ENCODE data around the gene PEX16.
"Not testable (repeated sequence)": the region's sequence is repeated elsewhere in the genome, so short reads cannot be mapped to it uniquely, and the experiment has no call there.

PEX16 gene

DNA sequence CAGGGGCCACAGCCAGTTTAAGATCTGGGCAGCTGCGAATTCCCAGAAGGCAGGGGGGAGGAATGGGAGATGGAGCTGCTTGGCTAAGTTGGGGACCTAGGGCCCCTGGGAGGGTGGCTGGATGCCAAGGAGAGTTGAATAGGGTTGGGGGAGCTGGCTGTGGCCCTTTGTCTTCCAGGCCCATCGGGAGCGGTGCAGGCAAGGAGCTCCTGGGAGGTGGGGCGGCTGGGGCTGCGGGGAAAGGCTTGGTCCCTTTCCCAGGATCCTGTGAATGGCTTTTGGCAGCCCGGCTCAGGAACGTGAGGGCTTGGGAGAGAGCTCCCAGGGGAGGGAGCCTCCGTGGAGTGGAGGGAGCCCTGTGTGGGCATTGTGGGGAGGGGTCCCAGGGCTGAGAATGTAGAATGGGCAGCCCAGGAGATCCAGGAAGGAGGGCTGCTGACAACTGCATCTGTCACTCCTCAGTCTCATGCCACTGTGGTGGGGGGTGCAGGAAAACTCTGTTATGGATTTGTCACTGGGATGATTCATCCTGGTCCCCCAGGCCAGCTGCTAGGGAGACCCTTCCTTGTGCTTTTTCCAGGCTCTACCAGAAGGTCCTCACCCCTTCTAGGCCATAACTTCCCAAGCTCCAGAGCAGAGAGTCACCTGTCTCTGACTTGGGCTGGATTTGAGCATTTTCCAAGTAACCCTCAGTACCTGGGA is 16.6 kb downstream of the PEX16 start:
- H3K9me3 Mint-ChIP-seq (ENCODE audit: low read depth): no peaks in the 10 kb centered on the region
- peaks cover 6% of the 10 kb centered on the region for H3K27me3 Mint-ChIP-seq
- peak overlapping the region; percentile 73 for H3K4me3 Mint-ChIP-seq
- peaks cover 5% of the 10 kb centered on the region for H3K4me1 Mint-ChIP-seq (ENCODE audit: low read depth)
- H3K36me3 Mint-ChIP-seq: no peaks in the 10 kb centered on the region
- H3K27ac Mint-ChIP-seq: no peak overlapping the region

DNA sequence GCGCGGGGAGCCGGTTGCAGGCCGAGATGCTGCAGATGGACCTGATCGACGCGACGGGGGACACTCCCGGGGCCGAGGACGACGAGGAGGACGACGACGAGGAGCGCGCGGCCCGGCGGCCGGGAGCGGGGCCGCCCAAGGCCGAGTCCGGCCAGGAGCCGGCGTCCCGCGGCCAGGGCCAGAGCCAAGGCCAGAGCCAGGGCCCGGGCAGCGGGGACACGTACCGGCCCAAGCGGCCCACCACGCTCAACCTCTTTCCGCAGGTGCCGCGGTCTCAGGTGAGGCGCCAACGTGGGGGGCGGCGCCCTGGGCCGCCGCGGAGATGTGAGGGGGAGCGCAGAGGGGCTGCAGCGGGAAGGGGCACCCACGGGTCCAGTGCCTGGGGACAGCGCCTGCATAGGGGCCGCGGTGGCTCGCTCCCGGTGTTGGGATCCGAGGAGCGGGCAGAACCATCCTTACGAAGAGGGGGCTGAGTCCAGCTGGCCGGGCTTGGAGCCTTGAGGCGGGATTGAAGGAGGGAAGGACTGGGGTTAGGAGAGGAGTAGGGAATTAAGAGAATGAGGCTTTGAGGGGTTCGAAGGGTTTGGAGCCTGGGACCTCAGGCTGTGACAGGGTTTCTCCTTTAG is 17.4 kb downstream of the PEX16 start:
- not testable (repeated sequence) for H3K27me3 Mint-ChIP-seq; H3K9me3 Mint-ChIP-seq (ENCODE audit: low read depth); H3K4me1 Mint-ChIP-seq (ENCODE audit: low read depth); H3K36me3 Mint-ChIP-seq; H3K27ac Mint-ChIP-seq
- peak overlapping the region; percentile 73 for H3K4me3 Mint-ChIP-seq

DNA sequence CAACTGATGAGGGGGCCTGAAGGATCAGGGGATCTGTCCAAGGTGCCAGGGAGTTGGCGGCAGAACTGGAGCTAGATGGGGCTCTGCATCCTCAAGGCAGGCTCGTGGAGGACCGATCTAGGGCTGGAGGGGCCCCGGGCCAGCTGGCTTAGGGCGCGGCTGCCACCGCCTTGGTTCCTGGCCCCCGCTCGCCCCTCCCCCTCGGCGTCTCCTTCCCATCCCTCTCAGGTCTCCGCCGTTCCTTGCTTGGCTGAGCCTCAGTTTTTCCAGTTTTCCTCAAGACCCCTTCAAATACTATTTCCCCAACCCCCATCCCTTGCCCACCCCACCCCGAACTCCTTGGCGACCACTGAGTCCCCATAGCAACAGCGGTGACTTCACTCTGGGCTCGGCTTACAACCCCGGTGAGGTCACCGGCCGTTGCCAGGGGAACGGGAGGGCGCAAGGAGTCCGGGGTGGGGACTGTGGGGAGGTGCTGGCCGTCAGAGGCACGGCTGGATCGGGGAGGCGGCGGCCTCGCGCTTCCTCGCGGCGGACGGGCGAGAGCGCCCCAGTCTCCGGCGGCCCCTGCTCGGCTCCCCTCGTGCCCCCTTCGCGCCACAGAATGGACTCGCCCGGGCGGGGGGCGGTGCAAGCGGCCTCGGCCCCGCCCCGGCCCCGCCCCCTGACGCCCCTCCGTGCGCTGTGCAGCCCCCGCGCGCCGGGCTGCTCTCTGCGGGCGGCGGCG is 18.1 kb downstream of the PEX16 start:
- Mint-ChIP-seq H3K4me1 (ENCODE audit: low read depth) (peaks cover 2% of the 10 kb centered on the region), H3K27me3 (peaks cover 15% of the 10 kb centered on the region), H3K9me3 (ENCODE audit: low read depth) (no peaks in the 10 kb centered on the region), H3K4me3 (peak overlapping the region; percentile 65), H3K36me3 (no peaks in the 10 kb centered on the region), H3K27ac (no peak overlapping the region)

DNA sequence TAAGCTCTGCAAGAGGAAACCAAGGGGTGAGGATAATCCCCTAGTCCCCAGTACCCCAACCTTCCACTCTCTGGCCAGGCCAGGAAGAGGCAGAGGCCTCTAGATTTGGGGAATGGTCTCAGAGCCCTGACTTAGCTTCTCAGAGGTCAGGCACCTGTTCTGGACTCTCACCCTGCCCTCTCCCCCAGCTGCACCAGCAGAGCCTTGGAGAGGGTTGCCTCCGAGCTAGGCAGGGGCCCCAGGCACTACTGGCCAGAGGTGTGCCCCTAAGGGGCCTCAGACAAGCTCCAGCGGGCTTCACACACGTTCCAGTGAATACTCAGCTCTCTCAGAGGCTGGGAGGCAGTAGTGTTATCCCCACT is 18.6 kb downstream of the PEX16 start:
- peaks cover 2% of the 10 kb centered on the region for H3K4me1 Mint-ChIP-seq (ENCODE audit: low read depth)
- peaks cover 16% of the 10 kb centered on the region for H3K27me3 Mint-ChIP-seq
- no peak overlapping the region for H3K27ac Mint-ChIP-seq

DNA sequence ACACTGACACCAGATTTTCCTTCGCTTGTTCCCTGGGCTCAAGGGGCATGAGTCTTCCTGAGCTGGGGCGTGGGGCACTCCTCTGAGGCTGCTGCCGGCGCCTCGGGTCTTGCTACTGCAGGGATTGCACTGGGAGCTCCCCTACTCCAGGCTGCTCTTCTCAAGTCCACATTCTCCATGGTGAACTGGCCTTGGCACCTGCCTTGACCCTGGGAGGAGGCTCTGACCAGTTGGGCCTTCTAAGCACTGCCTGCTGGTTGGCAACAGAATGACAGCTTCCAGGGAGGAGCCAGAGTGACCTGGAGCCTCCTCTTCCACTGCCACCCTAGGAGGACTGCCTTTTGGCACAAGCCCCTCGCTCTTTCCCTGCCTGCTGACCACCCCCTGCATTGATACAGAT is 20.1 kb downstream of the PEX16 start:
- peaks cover 16% of the 10 kb centered on the region for H3K27me3 Mint-ChIP-seq
- no peak overlapping the region for H3K27ac Mint-ChIP-seq
- H3K9me3 Mint-ChIP-seq (ENCODE audit: low read depth): no peaks in the 10 kb centered on the region
- peaks cover 2% of the 10 kb centered on the region for H3K4me1 Mint-ChIP-seq (ENCODE audit: low read depth)
- H3K36me3 Mint-ChIP-seq: no peaks in the 10 kb centered on the region
- H3K4me3 Mint-ChIP-seq: no peak overlapping the region

More for the DNA sequence above, 18.6 kb downstream of the PEX16 start:
- peak overlapping the region; percentile 65 for H3K4me3 Mint-ChIP-seq
- no peaks in the 10 kb centered on the region for H3K36me3 Mint-ChIP-seq
- no peaks in the 10 kb centered on the region for H3K9me3 Mint-ChIP-seq (ENCODE audit: low read depth)

DNA sequence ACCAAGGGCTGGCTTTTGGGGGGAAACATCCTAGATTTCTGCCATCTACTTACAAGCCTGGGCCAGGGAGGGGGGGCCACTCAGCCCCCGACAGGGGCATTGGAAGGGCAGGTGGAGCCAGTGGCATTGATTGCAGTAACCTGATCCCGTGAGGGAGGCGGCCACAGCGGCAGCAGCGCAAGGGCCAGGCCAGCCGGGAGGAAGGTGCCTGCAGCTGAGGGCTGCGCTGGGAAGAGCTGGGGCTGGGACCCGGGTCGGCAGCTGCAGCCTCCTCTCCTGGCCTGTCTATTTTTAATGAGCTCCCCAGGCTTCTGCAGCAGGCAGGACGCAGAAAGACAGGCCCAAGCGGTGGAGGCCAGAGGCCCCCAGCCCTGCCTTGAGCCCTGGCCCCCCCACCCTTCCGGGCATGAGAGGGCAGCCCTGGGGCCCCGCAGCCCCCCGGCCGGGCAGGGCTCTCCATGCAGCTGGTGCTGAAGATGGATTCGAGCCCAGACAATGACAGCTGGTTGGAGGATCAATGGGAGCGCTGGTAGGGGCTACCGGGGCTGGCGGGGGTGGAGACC is 21.2 kb downstream of the PEX16 start:
- Mint-ChIP-seq H3K36me3 (no peaks in the 10 kb centered on the region), H3K27me3 (peaks cover 16% of the 10 kb centered on the region), H3K4me1 (ENCODE audit: low read depth) (peaks cover 2% of the 10 kb centered on the region), H3K4me3 (no peak overlapping the region), H3K9me3 (ENCODE audit: low read depth) (no peaks in the 10 kb centered on the region), H3K27ac (no peak overlapping the region)

DNA sequence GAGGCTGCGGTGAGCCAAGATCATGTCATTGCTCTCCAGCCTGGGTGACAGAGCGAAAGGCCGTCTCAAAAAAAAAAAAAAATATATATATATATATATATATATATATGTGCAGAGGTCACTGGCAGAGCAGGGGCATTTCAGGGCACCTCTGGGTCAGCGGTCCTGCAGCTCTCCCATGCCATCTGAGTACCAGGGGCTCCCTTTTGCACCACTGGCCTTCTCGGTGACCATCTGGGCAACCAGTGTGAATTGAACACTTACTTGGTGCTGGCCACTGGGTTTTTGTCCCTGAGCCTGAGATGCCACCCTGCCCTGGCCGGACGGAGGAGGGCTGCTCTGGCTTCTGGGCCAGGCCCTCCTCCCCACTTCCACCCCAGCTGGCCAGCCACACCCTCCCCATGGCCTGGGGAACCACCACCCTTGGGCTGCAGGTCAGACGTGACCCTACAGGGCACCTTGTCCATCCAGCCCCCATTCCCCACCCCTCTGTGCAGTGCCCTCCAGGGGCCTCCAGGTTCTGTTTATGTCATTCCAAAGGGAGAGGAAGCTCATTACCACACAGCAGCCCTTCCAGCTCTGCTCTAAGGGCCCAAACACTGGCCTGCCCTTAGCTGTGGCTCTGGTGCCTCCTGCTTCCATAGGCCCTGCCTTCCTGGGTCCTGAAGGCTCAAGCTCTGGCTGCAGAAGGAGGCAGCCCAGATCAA is 22.0 kb downstream of the PEX16 start:
- H3K4me1 Mint-ChIP-seq (ENCODE audit: low read depth): peaks cover 2% of the 10 kb centered on the region
- H3K9me3 Mint-ChIP-seq (ENCODE audit: low read depth): no peaks in the 10 kb centered on the region
- no peak overlapping the region for H3K27ac Mint-ChIP-seq
- no peak overlapping the region for H3K4me3 Mint-ChIP-seq
- H3K27me3 Mint-ChIP-seq: peaks cover 16% of the 10 kb centered on the region
- H3K36me3 Mint-ChIP-seq: no peaks in the 10 kb centered on the region

DNA sequence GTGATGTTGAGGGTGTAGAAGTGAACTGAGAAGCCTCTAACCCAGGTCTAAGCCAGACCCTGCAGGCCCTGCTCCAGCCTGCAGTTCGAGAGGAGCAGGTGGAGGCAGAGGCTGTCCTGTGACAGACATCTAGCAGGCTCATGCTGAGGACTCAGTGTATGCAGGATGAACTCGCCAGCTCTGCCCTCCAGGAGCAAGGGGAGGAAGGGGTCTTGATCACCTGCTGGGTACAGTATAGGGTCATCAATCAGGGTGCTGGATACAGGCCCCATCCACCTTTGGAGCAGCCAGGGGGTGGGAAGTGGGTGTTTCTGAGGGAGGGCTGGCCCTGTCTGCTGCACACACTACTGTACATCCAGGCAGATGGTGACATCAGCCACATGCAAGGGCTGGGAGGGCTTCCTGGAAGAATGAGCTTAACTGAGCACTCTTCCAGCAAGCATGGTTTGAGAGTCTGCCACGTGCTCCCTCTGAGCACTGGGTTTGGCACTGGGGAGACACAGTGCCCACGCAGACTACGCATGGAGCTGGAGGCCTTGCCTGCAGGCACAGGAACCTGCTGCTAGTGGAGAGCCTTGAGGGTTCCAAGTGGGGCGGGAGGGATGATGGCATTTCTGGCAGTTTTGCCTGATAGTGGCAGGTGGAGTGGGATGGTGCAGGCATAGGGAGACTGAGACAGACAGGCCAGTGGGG is 23.0 kb downstream of the PEX16 start:
- no peak overlapping the region for H3K27ac Mint-ChIP-seq
- H3K4me1 Mint-ChIP-seq (ENCODE audit: low read depth): peaks cover 2% of the 10 kb centered on the region
- H3K4me3 Mint-ChIP-seq: no peak overlapping the region
- H3K9me3 Mint-ChIP-seq (ENCODE audit: low read depth): no peaks in the 10 kb centered on the region
- peaks cover 16% of the 10 kb centered on the region for H3K27me3 Mint-ChIP-seq
- H3K36me3 Mint-ChIP-seq: no peaks in the 10 kb centered on the region

DNA sequence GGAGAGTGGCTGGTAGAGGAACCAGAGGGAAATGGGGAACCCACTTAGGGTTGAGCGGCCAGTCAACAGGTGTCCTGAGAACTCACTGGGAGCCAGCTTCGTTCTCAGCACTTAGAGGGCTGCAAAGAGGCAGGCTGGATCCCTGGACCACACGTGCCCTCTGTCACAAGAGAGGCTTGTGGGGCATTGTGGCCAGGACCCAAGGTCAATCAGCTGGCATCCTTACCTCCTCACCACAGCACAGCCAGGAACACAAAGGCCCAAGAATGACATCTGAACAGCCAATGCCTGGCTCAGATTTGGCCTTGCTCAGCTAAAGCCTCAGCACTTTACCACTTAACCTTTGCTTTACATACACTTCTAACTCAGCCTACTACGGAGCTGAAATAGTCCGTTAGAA is 24.8 kb downstream of the PEX16 start:
- Mint-ChIP-seq H3K36me3 (no peaks in the 10 kb centered on the region), H3K4me1 (ENCODE audit: low read depth) (no peaks in the 10 kb centered on the region), H3K27ac (no peak overlapping the region), H3K9me3 (ENCODE audit: low read depth) (no peaks in the 10 kb centered on the region), H3K4me3 (no peak overlapping the region), H3K27me3 (peaks cover 11% of the 10 kb centered on the region)

DNA sequence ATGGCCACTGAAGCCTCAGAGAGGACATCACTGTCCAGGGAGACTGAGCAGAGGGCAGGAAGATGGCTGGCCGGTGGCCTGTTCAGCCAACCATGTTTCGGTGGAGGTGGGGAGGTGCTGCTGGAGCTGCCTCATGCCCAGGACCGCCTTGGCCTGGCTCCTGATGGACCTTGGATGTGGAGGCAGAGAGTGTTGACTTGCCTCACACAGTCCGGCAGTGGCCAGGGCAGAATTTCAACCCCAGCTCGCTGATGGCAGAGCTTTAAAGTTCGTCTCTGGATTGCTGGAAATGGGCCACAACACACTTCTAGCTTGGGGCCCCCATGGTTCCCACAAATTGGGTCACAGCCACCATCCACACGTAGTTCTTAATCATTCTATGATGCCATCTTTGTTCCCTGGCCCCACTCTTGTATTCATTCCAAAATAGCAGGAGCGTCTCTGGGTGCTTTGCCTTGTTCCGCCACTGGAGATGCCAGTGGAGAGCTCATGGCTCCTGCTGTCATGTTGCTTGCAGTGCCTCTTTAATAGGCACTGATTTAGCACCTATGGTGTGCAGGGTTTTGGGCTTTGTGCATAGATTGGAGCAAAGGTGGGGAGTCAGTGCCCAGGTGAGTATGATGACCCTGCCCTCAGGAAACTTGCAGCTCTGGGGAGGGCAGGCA is 26.7 kb downstream of the PEX16 start:
- Mint-ChIP-seq H3K4me1 (ENCODE audit: low read depth) (no peaks in the 10 kb centered on the region), H3K4me3 (no peak overlapping the region), H3K36me3 (no peaks in the 10 kb centered on the region), H3K27ac (no peak overlapping the region), H3K9me3 (ENCODE audit: low read depth) (no peaks in the 10 kb centered on the region), H3K27me3 (peaks cover 10% of the 10 kb centered on the region)

DNA sequence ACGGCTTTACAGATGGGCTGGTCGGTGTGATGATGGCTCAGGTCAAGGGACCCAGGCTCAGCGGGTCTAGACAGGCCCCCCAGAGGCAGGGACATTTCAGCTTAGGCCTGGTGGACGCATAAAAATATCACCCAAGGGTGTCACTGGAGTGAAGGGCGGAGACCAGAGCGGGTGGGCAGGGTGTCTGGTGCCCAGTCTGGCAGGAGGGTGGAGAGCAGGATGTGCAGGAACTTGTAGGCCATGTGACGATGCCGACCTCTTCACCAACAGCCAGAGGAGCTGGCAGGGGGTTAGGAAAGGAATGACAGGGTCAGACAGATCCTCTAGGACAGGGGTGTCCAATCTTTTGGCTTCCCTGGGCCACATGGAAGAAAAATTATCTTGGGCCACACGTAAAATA is 27.7 kb downstream of the PEX16 start:
- Mint-ChIP-seq H3K36me3 (no peaks in the 10 kb centered on the region), H3K27ac (no peak overlapping the region), H3K4me1 (ENCODE audit: low read depth) (peaks cover 4% of the 10 kb centered on the region), H3K4me3 (no peak overlapping the region), H3K27me3 (peaks cover 4% of the 10 kb centered on the region), H3K9me3 (ENCODE audit: low read depth) (no peaks in the 10 kb centered on the region)

DNA sequence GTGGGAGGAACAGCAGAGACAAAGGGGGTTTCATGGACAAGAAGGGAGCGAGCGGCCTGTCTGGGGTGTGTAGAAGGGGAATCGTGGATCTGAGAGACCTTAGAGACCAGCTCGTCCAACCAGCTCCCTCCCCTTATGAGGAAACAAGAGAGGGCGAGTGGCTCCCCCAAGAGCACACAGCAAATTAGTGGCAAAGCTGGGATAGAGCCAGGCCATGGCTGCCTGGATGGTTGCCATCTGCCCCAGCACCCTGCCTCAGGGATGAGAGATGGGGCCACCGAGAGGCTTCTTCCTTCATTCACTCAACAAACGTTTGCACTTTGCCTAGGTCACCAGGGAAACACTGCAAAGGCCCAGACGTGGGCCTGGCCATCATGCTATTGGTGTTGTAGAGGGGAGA is 28.1 kb downstream of the PEX16 start:
- no peaks in the 10 kb centered on the region for H3K9me3 Mint-ChIP-seq (ENCODE audit: low read depth)
- H3K4me1 Mint-ChIP-seq (ENCODE audit: low read depth): peaks cover 5% of the 10 kb centered on the region
- no peak overlapping the region for H3K4me3 Mint-ChIP-seq
- H3K36me3 Mint-ChIP-seq: no peaks in the 10 kb centered on the region
- H3K27ac Mint-ChIP-seq: no peak overlapping the region
- H3K27me3 Mint-ChIP-seq: peaks cover under 1% of the 10 kb centered on the region

DNA sequence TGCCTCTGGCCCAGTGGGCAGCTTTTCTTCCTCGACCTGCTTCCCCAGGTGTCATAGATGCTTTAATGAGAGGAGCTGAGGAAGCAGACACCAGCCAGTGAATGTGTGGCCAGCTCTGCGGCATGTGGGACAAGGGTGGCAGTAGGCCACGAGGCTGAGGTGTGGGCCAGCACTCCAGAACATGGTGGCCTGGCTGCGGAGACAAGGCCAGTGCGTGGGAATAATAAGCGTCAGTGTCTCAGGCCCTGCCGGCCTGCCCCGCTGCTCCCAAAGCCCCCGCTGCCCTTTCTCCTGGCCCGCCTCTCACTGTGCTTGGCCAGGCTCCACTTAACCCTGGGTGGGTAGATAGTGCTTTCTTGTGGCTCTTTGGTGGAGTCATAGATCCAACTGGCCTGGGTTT is 30.1 kb downstream of the PEX16 start:
- Mint-ChIP-seq H3K4me1 (ENCODE audit: low read depth) (peaks cover 7% of the 10 kb centered on the region), H3K9me3 (ENCODE audit: low read depth) (no peaks in the 10 kb centered on the region), H3K4me3 (peak overlapping the region; percentile 47), H3K27ac (no peak overlapping the region), H3K27me3 (peaks cover 3% of the 10 kb centered on the region), H3K36me3 (no peaks in the 10 kb centered on the region)

Data from activated naive CD8-positive, alpha-beta T cell (primary cell).